Testis (tissue), 2 donors: ENCODE results near the gene BECN2.

Source experiments
- POLR2A ChIP-seq: fragments of 450-650 bp; IDR thresholded peaks from one replicate; pipeline ENCODE4 v1.6.1; 2017; ENCODE audit warnings: antibody characterized with exemption, mild to moderate bottlenecking, moderate library complexity
- TF ChIP-seq, protein P1 (sequence below), 3 experiments: fragments of 450-650 bp in 2 of 3; fragments of 200-600 bp in 1 of 3; sonication (generic) in 1 of 3; IDR thresholded peaks; one replicate each; pipeline ENCODE4 v1.5.1; 2016 to 2019; ENCODE audit warnings: antibody characterized with exemption in 3 of 3, mild to moderate bottlenecking in 2 of 3, moderate library complexity in 1 of 3

DNA sequence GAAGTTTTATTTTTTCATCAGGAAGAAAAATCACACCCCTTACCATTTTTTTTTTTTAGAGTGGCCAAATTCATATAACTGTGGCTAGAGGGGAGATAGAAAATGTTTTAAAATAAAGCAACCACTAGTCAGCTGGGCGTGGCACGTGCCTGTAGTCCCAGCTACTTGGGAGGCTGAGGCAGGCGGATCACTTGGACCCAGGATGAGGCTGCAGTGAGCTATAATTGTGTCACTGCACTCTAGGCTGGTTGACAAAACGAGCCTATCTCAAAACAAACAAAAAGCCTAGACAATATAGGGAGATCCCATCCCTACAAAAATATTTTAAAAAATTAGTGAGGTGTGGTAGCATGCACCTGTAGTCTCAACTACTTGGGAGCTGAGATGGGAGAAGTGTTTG, 14.8 kb upstream of the BECN2 start:
- TF ChIP-seq, protein P1, sequence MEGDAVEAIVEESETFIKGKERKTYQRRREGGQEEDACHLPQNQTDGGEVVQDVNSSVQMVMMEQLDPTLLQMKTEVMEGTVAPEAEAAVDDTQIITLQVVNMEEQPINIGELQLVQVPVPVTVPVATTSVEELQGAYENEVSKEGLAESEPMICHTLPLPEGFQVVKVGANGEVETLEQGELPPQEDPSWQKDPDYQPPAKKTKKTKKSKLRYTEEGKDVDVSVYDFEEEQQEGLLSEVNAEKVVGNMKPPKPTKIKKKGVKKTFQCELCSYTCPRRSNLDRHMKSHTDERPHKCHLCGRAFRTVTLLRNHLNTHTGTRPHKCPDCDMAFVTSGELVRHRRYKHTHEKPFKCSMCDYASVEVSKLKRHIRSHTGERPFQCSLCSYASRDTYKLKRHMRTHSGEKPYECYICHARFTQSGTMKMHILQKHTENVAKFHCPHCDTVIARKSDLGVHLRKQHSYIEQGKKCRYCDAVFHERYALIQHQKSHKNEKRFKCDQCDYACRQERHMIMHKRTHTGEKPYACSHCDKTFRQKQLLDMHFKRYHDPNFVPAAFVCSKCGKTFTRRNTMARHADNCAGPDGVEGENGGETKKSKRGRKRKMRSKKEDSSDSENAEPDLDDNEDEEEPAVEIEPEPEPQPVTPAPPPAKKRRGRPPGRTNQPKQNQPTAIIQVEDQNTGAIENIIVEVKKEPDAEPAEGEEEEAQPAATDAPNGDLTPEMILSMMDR (IDR thresholded peaks at IDR 0.05), result no peak
- TF ChIP-seq POLR2A, result no peak
